HG03354 (cell line): ENCODE results near the gene MRPL45.

ENCODE experiments used
- ATAC-seq: cut with Tn5 transposase; IDR thresholded peaks from one replicate; pipeline ENCODE4 v1.9.1; 2021; ENCODE audit warnings: mild to moderate bottlenecking; ENCODE audit not compliant: unreplicated experiment, poor library complexity, severe bottlenecking

MRPL45 gene

DNA sequence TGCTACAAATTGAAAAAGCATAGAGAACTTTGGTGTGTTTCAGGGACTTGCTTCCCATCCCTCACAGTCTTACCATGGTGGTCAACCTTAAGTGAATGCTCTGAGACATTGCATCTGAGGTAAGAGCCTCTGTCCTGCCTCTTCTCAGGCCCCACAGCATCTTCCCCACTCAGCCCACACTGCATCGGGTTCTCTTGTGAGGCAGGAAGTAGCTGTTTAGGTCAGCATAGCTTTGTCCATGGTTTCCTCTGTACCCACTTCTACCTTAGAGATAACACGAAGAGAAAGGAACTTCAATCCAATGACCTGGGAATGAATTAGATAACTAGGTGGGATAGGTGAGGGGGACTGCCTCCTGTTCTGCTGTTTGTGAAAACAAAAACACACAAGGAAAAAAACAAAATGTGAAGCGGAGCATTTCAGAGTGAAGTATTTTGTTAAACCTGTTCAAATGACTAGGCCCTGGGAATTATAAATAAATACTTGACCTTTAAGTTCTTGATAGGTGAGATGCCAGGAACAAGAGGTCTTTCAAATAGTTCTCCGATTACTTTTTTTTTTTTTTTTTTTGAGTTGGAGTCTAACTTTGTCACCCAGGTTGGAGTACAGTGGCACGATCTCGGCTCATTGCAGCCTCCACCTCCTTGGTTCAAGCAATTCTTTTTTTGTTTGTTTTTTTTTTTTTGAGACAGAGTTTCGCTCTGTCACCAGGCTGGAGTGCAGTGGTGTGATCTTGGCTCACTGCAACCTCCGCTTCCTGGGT, 72.3 kb downstream of the MRPL45 start:
- ATAC-seq, result no peak
